H9 (cell line): ENCODE measurements around the gene PARP6. TPM values are rescaled to one million over a fixed set of nuclear protein-coding genes. Genes with fewer than 3 reads are reported as not detected.

Source experiments
- DNase-seq: peaks from one replicate; pipeline ENCODE4 v3.0.0-alpha.2; 2017
- H2AFZ ChIP-seq: one replicate; pipeline ENCODE4 v1.6.1; 2013; ENCODE audit warnings: mild to moderate bottlenecking, low read length, control low read depth, moderate library complexity
- H2AK5ac ChIP-seq: 2 replicates; pipeline ENCODE4 v1.6.1; 2013; ENCODE audit warnings: low read length, control low read depth, mixed read lengths; ENCODE audit not compliant: insufficient read length
- H2BK120ac ChIP-seq: one replicate; pipeline ENCODE4 v1.6.1; 2013; ENCODE audit warnings: low read depth, mild to moderate bottlenecking, low read length, control low read depth, inconsistent platforms; ENCODE audit not compliant: poor library complexity, severe bottlenecking
- H2BK12ac ChIP-seq: 2 replicates; pipeline ENCODE4 v1.6.1; 2013; ENCODE audit warnings: low read length, control low read depth, mixed read lengths, low read depth; ENCODE audit not compliant: insufficient read length
- H2BK15ac ChIP-seq: 2 replicates; pipeline ENCODE4 v1.6.1; 2013; ENCODE audit warnings: low read depth, low read length, control low read depth
- H2BK20ac ChIP-seq: one replicate; pipeline ENCODE4 v1.6.1; 2013; ENCODE audit warnings: low read depth, mild to moderate bottlenecking, low read length, control low read depth, inconsistent platforms; ENCODE audit not compliant: poor library complexity, severe bottlenecking
- H2BK5ac ChIP-seq: 2 replicates; pipeline ENCODE4 v1.6.1; 2013; ENCODE audit warnings: low read length, control low read depth, mixed read lengths; ENCODE audit not compliant: insufficient read length
- H3K14ac ChIP-seq: 2 replicates; pipeline ENCODE4 v1.6.1; 2013; ENCODE audit warnings: low read length, control low read depth; ENCODE audit not compliant: insufficient read depth
- H3K18ac ChIP-seq: 2 replicates; pipeline ENCODE4 v1.6.1; 2013; ENCODE audit warnings: low read depth, mild to moderate bottlenecking, mixed read lengths, low read length, control low read depth; ENCODE audit not compliant: insufficient read length
- H3K23ac ChIP-seq: 2 replicates; pipeline ENCODE4 v1.6.1; 2013; ENCODE audit warnings: low read length, control low read depth, mixed read lengths, low read depth; ENCODE audit not compliant: insufficient read length
- H3K23me2 ChIP-seq: 2 replicates; pipeline ENCODE4 v1.6.1; 2013; ENCODE audit warnings: low read depth, mild to moderate bottlenecking, mixed read lengths, low read length, control low read depth; ENCODE audit not compliant: insufficient read length, poor library complexity, severe bottlenecking
- H3K27ac ChIP-seq: 2 replicates; pipeline ENCODE4 v1.5.1; 2013; ENCODE audit warnings: low read length, control low read depth, mixed read lengths, low read depth; ENCODE audit not compliant: insufficient read length
- H3K27me3 ChIP-seq: 2 replicates; pipeline ENCODE4 v1.6.1; 2013; ENCODE audit warnings: low read length, control low read depth, inconsistent platforms; ENCODE audit not compliant: insufficient read depth
- H3K4ac ChIP-seq: 2 replicates; pipeline ENCODE4 v1.6.1; 2013; ENCODE audit warnings: low read depth, mild to moderate bottlenecking, control low read depth, inconsistent platforms, low read length, moderate library complexity
- H3K4me1 ChIP-seq: 2 replicates; pipeline ENCODE4 v1.6.1; 2013; ENCODE audit warnings: low read length, control low read depth, inconsistent platforms; ENCODE audit not compliant: insufficient read depth
- H3K4me2 ChIP-seq: 2 replicates; pipeline ENCODE4 v1.6.1; 2013; ENCODE audit warnings: low read length, control low read depth, mixed read lengths; ENCODE audit not compliant: insufficient read length, insufficient read depth
- H3K56ac ChIP-seq: 2 replicates; pipeline ENCODE4 v1.6.1; 2013; ENCODE audit warnings: low read depth, mild to moderate bottlenecking, mixed read lengths, low read length, control low read depth; ENCODE audit not compliant: insufficient read length
- H3K79me1 ChIP-seq: 2 replicates; pipeline ENCODE4 v1.6.1; 2013; ENCODE audit warnings: low read depth, mild to moderate bottlenecking, moderate library complexity, low read length, control low read depth, inconsistent platforms; ENCODE audit not compliant: insufficient read depth, poor library complexity, severe bottlenecking
- H3K79me2 ChIP-seq: 2 replicates; pipeline ENCODE4 v1.6.1; 2013; ENCODE audit warnings: low read length, control low read depth, inconsistent platforms; ENCODE audit not compliant: insufficient read depth
- H3K9ac ChIP-seq: 2 replicates; pipeline ENCODE4 v1.6.1; 2013; ENCODE audit warnings: low read length, control low read depth, mixed read lengths; ENCODE audit not compliant: insufficient read length; ENCODE audit errors: extremely low read depth
- H3K9me3 ChIP-seq: one replicate; pipeline ENCODE4 v1.6.1; 2013; ENCODE audit warnings: low read depth, low read length, inconsistent platforms; ENCODE audit not compliant: control insufficient read depth
- H3T11ph ChIP-seq: one replicate; pipeline ENCODE4 v1.6.1; 2013; ENCODE audit warnings: mild to moderate bottlenecking, low read length, control low read depth, inconsistent platforms
- H4K20me1 ChIP-seq: one replicate; pipeline ENCODE4 v1.6.1; 2013; ENCODE audit not compliant: control insufficient read depth, insufficient read length, insufficient read depth
- H4K5ac ChIP-seq: 2 replicates; pipeline ENCODE4 v1.6.1; 2013; ENCODE audit warnings: low read depth, mild to moderate bottlenecking, mixed read lengths, low read length, control low read depth; ENCODE audit not compliant: insufficient read length
- H4K8ac ChIP-seq: replicated peaks from 2 replicates; pipeline ENCODE4 v1.6.1; 2013; ENCODE audit warnings: low read length, control low read depth, mixed read lengths, low read depth; ENCODE audit not compliant: insufficient read length
- H4K91ac ChIP-seq: 2 replicates; pipeline ENCODE4 v1.6.1; 2013; ENCODE audit warnings: low read depth, mild to moderate bottlenecking, moderate library complexity, mixed read lengths, low read length, control low read depth; ENCODE audit not compliant: insufficient read length
- H3K27ac Mint-ChIP-seq, 3 experiments: 2 replicates in 2 of 3; 3 replicates in 1 of 3; pipeline ENCODE4 v1.8.0; 2020 to 2021; ENCODE audit warnings: mixed read lengths in 3 of 3, mild to moderate bottlenecking in 1 of 3, moderate library complexity in 1 of 3
- H3K27me3 Mint-ChIP-seq: 2 replicates; pipeline ENCODE4 v1.8.0; 2021; ENCODE audit warnings: low read depth, mild to moderate bottlenecking, moderate library complexity, mixed read lengths
- H3K36me3 Mint-ChIP-seq, 3 experiments: 2 replicates in 2 of 3; 3 replicates in 1 of 3; pipeline ENCODE4 v1.8.0; 2020 to 2021; ENCODE audit warnings: low read depth in 3 of 3, mixed read lengths in 3 of 3; ENCODE audit not compliant: insufficient read depth in 1 of 3
- H3K4me1 Mint-ChIP-seq, 2 experiments: 2 replicates each; pipeline ENCODE4 v1.8.0; 2020; ENCODE audit warnings: mixed read lengths in 2 of 2
- H3K4me3 Mint-ChIP-seq, 2 experiments: 2 replicates in 1 of 2; 3 replicates in 1 of 2; pipeline ENCODE4 v1.8.0; 2020 to 2021; ENCODE audit warnings: mild to moderate bottlenecking in 2 of 2, mixed read lengths in 2 of 2, moderate library complexity in 1 of 2
- H3K9me3 Mint-ChIP-seq, 2 experiments: 2 replicates in 1 of 2; 3 replicates in 1 of 2; pipeline ENCODE4 v1.8.0; 2020; ENCODE audit warnings: mild to moderate bottlenecking in 2 of 2, mixed read lengths in 2 of 2, moderate library complexity in 1 of 2
- CTCF ChIP-seq: fragments of 200-600 bp; sonication (generic); conservative IDR thresholded peaks from 3 replicates; pipeline ENCODE4 v1.8.0; 2021; ENCODE audit warnings: antibody characterized with exemption, mild to moderate bottlenecking
- WGBS: extraction: QIAGEN DNeasy Blood & Tissue Kit; methylation state at CpG from one replicate; pipeline ENCODE4 v1.1.7; 2013; ENCODE audit warnings: missing lambda C conversion rate, low lambda C conversion rate, mixed read lengths; ENCODE audit not compliant: insufficient read length; ENCODE audit errors: extremely low coverage; 5-methylcytosine and 5-hydroxymethylcytosine counted together
- total RNA-seq: library from RNA; stranded (reverse); gene quantifications from 2 replicates; pipeline ENCODE4 v1.2.1, GENCODE V29; 2021

Gene PARP6
- total RNA-seq, 1 experiment from 2014 or later, result 54.4 TPM

DNA sequence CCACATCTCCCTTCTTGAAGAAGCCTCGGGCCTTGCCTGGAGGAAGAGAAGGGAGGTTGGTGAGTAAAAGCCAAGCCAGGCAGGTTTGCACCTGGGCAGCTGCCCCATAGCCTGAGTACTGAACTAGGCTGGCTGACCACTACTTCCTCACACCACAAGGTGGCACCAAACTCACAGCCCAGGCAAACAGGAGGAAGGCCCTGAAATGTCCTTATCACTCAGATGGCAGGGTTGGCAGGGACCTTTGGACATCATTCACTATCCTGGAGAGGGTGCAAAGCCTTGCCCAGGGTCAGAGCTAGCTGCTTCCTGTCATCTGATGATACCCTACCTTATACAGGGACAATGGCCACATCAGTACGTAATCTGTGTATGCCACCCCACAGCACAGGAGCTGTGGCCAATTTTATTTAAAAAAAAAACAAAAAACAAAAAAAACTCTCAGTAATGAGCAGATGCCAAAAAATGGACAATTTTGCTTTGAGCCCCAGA is 72.6 kb downstream of the PARP6 start:
- peak; percentile 78 for DNase-seq
- no peak overlapping the region for H3K14ac ChIP-seq
- no peak overlapping the region for H3K23ac ChIP-seq
- H3K23me2 ChIP-seq, result peaks cover 11% of the 10 kb centered on the region
- no peak overlapping the region for H3K9ac ChIP-seq
- no peak overlapping the region for H4K5ac ChIP-seq
- H3K27me3 ChIP-seq, result peaks cover 7% of the 10 kb centered on the region; the same call in 1 of the 2 replicates
- no peak overlapping the region for H2AK5ac ChIP-seq
- no peak overlapping the region for H3K18ac ChIP-seq
- H3K4me2 ChIP-seq, result no peak overlapping the region
- no peak overlapping the region for H3K56ac ChIP-seq
- no peak overlapping the region for H2BK120ac ChIP-seq
- no peak overlapping the region for H2BK20ac ChIP-seq
- WGBS, result no CpG with 5 or more reads among the region's 2 CpGs
- H3T11ph ChIP-seq, result no peak overlapping the region
- Mint-ChIP-seq H3K4me3 (no peak overlapping the region), H3K36me3 (peaks cover 40 to 68% (median 60%) of the 10 kb centered on the region in 3 experiments), H3K27ac (no peak overlapping the region), H3K9me3 (no peaks in the 10 kb centered on the region), H3K27me3 (peaks cover 23% of the 10 kb centered on the region), H3K4me1 (peaks cover 11% of the 10 kb centered on the region in 2 experiments)
- peak; percentile 86 for TF ChIP-seq CTCF
- H3K4me1 ChIP-seq, result no peaks in the 10 kb centered on the region
- no peak overlapping the region for H3K27ac ChIP-seq
- H2AFZ ChIP-seq, result no peak overlapping the region
- H2BK15ac ChIP-seq, result no peak overlapping the region
- H4K91ac ChIP-seq, result no peak overlapping the region
- H3K79me1 ChIP-seq, result no peaks in the 10 kb centered on the region
- no peak overlapping the region for H2BK12ac ChIP-seq
- H4K8ac ChIP-seq, result no peak overlapping the region
- no peaks in the 10 kb centered on the region for H3K9me3 ChIP-seq
- no peak overlapping the region for H2BK5ac ChIP-seq
- no peak overlapping the region for H3K4ac ChIP-seq
- H4K20me1 ChIP-seq, result no peaks in the 10 kb centered on the region
- H3K79me2 ChIP-seq, result no peaks in the 10 kb centered on the region
